Measurements from ENCODE around the gene SMC3.

SMC3 gene

DNA sequence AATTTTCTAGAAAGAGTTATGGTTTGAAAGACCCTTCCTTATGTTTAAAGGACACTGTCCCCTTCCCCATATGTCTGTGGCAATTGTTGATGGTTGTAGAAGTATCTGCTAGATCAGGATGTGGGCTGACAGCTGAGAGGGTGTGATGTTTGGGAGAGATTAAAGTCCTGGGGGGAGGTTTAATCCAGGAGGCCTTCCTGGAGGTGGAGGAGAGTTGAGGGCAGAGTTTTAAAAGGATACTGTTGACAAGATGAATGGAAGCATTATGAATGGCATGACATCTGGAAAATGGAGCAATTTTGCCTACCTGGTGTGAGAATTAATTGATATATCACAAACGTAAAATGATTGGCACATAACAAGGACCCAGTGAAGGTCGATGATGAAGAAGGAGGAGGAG, 32.9 kb upstream of the SMC3 start:
- DNase-seq (ENCODE audit: low spot score), result no peak
- TF ChIP-seq, protein P1, sequence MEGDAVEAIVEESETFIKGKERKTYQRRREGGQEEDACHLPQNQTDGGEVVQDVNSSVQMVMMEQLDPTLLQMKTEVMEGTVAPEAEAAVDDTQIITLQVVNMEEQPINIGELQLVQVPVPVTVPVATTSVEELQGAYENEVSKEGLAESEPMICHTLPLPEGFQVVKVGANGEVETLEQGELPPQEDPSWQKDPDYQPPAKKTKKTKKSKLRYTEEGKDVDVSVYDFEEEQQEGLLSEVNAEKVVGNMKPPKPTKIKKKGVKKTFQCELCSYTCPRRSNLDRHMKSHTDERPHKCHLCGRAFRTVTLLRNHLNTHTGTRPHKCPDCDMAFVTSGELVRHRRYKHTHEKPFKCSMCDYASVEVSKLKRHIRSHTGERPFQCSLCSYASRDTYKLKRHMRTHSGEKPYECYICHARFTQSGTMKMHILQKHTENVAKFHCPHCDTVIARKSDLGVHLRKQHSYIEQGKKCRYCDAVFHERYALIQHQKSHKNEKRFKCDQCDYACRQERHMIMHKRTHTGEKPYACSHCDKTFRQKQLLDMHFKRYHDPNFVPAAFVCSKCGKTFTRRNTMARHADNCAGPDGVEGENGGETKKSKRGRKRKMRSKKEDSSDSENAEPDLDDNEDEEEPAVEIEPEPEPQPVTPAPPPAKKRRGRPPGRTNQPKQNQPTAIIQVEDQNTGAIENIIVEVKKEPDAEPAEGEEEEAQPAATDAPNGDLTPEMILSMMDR (IDR thresholded peaks at IDR 0.05; ENCODE audit: extremely low read depth, missing control alignments), result no peak

DNA sequence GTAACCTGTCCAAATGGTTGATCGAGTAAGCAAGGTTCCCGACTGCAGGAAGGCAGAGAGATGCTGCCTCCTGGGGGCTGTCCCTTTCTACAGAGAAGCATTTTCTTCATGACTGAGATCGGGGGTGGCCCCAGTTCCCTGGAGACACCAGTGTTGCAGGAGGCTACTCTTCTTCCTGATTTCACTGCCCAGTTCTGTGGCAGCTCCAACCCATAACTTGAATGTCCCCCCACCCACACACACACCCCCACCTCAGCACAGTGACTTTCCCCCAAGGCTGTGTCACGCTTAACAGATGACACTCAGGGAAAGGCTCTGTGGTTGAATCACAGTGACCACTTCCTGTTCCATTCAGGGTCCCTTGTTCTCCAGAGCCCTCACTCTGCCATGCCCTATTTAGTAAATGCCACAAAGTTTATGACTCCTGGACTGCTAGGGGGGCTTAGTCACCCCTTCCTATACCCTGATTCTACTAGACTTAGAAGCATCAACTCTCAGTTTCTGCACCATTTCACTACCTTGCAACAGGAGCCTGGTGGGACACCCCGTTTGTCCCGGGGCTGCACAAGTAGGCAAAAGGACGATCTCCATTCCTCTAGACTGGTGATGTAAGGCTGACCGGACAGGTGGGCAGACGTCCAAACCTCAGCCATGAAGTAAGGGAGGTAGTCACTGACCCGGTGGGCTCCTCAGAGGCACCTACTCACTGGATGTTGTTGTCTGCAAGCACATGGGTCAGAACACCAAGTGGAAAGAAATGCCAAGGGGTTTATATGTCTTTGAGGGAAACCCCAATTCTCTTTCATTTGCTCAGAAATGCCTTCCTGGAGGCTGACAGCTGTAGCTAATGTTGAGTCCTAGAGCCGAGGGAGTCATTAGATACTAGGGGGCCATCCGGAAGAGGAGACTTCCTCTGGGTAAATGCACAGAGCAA, 31.3 kb upstream of the SMC3 start:
- DNase-seq (ENCODE audit: low spot score), result peak; percentile 70
- TF ChIP-seq, protein P1 (IDR thresholded peaks at IDR 0.05; ENCODE audit: extremely low read depth, missing control alignments), result no peak

DNA sequence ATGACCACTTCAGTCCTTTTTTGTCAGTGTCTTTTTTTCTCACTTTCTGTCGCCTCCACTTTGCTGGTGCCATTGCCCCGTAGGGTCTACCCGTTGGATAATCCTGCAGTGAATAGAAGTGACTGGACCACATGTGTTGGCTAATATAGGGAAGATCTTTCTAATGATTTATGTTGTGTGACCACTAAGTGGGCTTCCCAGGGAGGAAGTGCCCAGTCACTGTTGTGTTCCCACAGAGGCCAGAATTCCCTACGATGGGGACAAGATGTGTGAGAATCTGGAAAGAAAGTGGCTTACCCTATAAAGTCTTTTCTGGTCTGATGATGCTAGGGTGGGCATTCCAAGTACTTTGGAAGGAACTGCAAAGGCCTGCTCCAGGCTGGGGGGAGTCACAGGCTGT, 28.4 kb upstream of the SMC3 start:
- TF ChIP-seq, protein P1 (IDR thresholded peaks at IDR 0.05; ENCODE audit: extremely low read depth, missing control alignments), result no peak
- no peak for DNase-seq (ENCODE audit: low spot score)

DNA sequence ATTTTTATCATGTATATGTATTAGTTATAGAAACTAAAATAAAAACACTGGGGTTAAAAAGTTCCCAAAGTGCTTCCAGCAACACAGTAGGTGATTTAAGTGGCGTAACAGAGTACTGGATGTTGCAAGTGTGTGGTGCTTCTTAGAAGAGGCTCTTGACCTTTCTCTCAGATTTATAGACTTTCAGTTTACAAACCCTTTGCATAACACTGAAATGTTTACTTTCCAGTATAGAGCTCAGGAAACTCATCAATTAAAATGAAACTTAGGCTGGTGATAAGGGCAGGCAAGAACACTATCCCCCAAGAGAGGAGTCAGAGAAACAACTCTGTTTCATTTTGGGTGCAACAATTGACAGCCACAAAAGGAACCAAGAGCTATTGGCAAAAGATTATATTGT, 27.5 kb upstream of the SMC3 start:
- TF ChIP-seq, protein P1 (IDR thresholded peaks at IDR 0.05; ENCODE audit: extremely low read depth, missing control alignments), result no peak
- no peak for DNase-seq (ENCODE audit: low spot score)

DNA sequence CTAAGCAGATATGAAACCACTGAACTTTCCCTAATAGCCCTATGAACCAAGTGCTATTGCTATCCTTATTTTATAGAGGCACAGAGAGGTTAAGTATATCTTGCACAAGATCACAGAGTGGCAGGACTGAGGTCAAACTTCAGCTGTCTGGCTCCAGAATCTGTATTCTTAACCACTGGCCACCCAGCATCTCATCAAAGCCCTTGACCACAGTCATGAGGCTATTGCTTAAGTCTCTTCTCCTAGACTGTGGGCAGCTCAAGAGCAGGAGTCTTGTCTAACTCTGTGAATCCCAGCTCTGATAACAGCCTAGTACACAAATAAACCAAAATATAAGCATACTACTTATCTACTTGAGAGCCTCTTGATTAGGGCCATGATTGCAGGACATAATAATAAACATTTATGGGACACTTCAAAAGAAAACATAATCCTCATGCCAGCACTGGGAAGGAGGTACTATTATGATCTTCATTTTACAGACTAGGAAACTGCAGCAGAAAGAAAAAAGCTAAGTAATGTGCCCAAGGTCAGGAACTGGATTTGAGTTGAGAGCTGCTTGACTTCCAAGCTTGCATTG, 22.4 kb upstream of the SMC3 start:
- no peak for DNase-seq (ENCODE audit: low spot score)
- TF ChIP-seq, protein P1 (IDR thresholded peaks at IDR 0.05; ENCODE audit: extremely low read depth, missing control alignments), result no peak

DNA sequence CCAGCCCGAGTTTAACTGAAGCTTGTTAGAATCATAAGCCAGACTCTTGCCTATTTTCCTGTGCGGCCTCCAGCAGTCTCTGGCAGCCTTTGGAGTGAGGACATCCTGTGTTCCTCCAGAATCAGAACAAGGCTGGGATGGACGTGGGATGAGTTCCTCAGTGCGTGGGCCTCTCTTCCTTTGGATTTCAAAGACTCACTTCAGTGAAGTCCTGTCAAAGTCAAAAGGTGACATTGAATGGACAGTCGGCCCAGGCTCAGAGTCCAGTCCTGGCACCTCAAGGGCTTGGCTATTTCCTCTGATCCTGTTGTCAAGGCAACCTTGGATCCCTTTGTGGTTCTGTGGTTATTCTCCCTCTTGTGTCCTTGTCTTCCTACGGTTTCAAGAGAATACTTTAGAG, 21.4 kb upstream of the SMC3 start:
- DNase-seq (ENCODE audit: low spot score), result no peak
- TF ChIP-seq, protein P1 (IDR thresholded peaks at IDR 0.05; ENCODE audit: extremely low read depth, missing control alignments), result no peak

DNA sequence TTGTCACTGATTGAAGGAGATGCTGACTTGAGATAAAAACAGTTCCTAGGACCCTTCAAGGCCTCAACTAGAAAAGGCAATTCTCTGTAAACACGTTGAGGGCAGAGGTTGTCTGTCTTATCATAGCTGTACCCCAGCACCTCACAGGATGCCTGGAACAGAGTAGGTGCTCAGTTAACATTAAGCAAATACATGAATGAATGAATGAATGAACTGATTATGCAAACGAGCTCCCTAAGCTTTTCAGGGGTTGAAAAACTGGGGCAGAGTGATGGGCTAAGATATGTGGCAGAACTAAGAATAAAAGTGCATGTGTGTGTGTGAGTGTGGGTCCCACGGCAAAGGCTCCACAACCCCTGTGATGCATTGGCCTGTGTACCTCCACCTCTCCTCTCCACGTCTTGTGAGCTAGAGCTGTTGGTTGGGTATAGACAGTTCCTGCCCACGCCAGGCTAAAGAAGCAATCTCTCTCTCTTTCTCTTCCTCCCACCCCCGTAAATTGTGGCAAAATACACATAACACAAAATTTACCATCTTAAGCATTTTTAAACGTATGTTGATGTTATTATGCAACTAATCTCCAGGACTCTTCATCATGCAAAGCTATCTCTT, 20.9 kb upstream of the SMC3 start:
- TF ChIP-seq, protein P1 (IDR thresholded peaks at IDR 0.05; ENCODE audit: extremely low read depth, missing control alignments), result no peak
- DNase-seq (ENCODE audit: low spot score), result no peak
